Thyroid gland (tissue), 4 donors: ENCODE data around the gene ZBTB7B.

Source experiments
- CTCF ChIP-seq, 6 experiments: fragments of 200-600 bp in 3 of 6; fragments of 450-650 bp in 3 of 6; sonication (generic) in 3 of 6; IDR thresholded peaks; one replicate each; pipeline ENCODE4 v1.5.1; 2016 to 2019; ENCODE audit warnings: antibody characterized with exemption in 6 of 6, mild to moderate bottlenecking in 2 of 6, inconsistent platforms in 1 of 6, moderate library complexity in 1 of 6
- POLR2A ChIP-seq, 2 donors: fragments of 450-650 bp; IDR thresholded peaks; one replicate each; pipeline ENCODE4 v1.6.1; 2017; ENCODE audit warnings: antibody characterized with exemption in 2 of 2, mild to moderate bottlenecking in 2 of 2, moderate library complexity in 1 of 2

- peak; percentile 69 to 91 for TF ChIP-seq POLR2A (IDR thresholded peaks at IDR 0.05)
- TF ChIP-seq CTCF (IDR thresholded peaks at IDR 0.05): peak in 5 of 6 experiments; percentile 19 to 44 (median 38)
Observed at GRCh38 chr1:155001675-155002463, 733 bp upstream of the ZBTB7B start.
